SK-N-SH (cell line): Measurements from ENCODE around the gene ACSF3. TPM values are rescaled to one million over a fixed set of nuclear protein-coding genes. Genes with fewer than 3 reads are reported as not detected.

Experiments used
- CTCF ChIA-PET: fragments of 300-600, 350-600 bp; formaldehyde crosslinking; extraction: SDS; loops from one replicate; lab custom pipeline; 2021; lab: Yijun Ruan, JAX
- POLR2A ChIA-PET: fragments of 350-600 bp; sonication (Branson Sonifier 250); formaldehyde crosslinking; extraction: SDS; loops from one replicate; lab custom pipeline; 2020; ENCODE audit warnings: antibody characterized with exemption, inconsistent platforms; lab: Yijun Ruan, JAX
- DNase-seq: peaks from one replicate; pipeline ENCODE4 v3.0.0; 2012
- H2AFZ ChIP-seq: fragments of 200-600 bp; sonication (generic); 2 replicates; pipeline ENCODE4 v1.8.1; 2016; ENCODE audit warnings: antibody characterized with exemption, mild to moderate bottlenecking, low read depth
- H3F3A ChIP-seq: fragments of 200-600 bp; sonication (generic); replicated peaks from 2 replicates; pipeline ENCODE3; 2016; ENCODE audit warnings: antibody characterized with exemption, mild to moderate bottlenecking; ENCODE audit not compliant: insufficient read depth
- H3K27ac ChIP-seq, 2 experiments: fragments of 200-500 bp in 1 of 2; fragments of 200-600 bp in 1 of 2; sonication (Bioruptor generic) in 1 of 2; sonication (generic), shearing (Covaris generic) in 1 of 2; 2 replicates each; pipeline versions ENCODE4 v1.5.1 to v1.6.1; 2014 to 2016; ENCODE audit warnings: low read depth in 2 of 2, inconsistent platforms in 1 of 2, low read length in 1 of 2, mild to moderate bottlenecking in 1 of 2, mixed read lengths in 1 of 2
- H3K27me3 ChIP-seq: fragments of 200-600 bp; sonication (generic), shearing (Covaris generic); 2 replicates; pipeline ENCODE4 v1.6.1; 2016; ENCODE audit warnings: mixed run types; ENCODE audit not compliant: insufficient read depth
- H3K36me3 ChIP-seq, 2 experiments: fragments of 200-500 bp in 1 of 2; fragments of 200-600 bp in 1 of 2; sonication (Bioruptor generic) in 1 of 2; sonication (generic) in 1 of 2; replicated peaks in 1 of 2; 2 replicates each; pipeline versions ENCODE3 to v1.5.1; 2014 to 2016; ENCODE audit warnings: low read length in 1 of 2, mild to moderate bottlenecking in 1 of 2; ENCODE audit not compliant: insufficient read depth in 2 of 2, control insufficient read depth in 1 of 2
- H3K4me1 ChIP-seq, 2 experiments: fragments of 200-500 bp in 1 of 2; fragments of 200-600 bp in 1 of 2; sonication (Bioruptor generic) in 1 of 2; sonication (generic), shearing (Covaris generic) in 1 of 2; 2 replicates each; pipeline versions ENCODE4 v1.5.1 to v1.6.1; 2014 to 2016; ENCODE audit warnings: low read depth in 1 of 2, low read length in 1 of 2, mixed run types in 1 of 2; ENCODE audit not compliant: insufficient read depth in 2 of 2, control insufficient read depth in 1 of 2
- H3K4me2 ChIP-seq: fragments of 200-600 bp; sonication (generic), shearing (Covaris generic); 2 replicates; pipeline ENCODE4 v1.6.1; 2017; ENCODE audit warnings: mixed run types
- H3K4me3 ChIP-seq, 2 experiments: fragments of 200-500 bp in 1 of 2; fragments of 200-600 bp in 1 of 2; sonication (Bioruptor generic) in 1 of 2; sonication (generic), shearing (Covaris generic) in 1 of 2; 2 replicates each; pipeline versions ENCODE4 v1.5.1 to v1.8.1; 2014 to 2016; ENCODE audit warnings: low read depth in 2 of 2, inconsistent platforms in 1 of 2, low read length in 1 of 2, mild to moderate bottlenecking in 1 of 2, mixed read lengths in 1 of 2, moderate library complexity in 1 of 2
- H3K79me2 ChIP-seq: fragments of 200-600 bp; sonication (generic); 2 replicates; pipeline ENCODE4 v1.8.1; 2017; ENCODE audit warnings: mild to moderate bottlenecking; ENCODE audit not compliant: insufficient read depth
- H3K9ac ChIP-seq: fragments of 200-600 bp; sonication (generic); 2 replicates; pipeline ENCODE4 v1.6.1; 2017; ENCODE audit warnings: mixed run types
- H3K9me2 ChIP-seq: fragments of 200-600 bp; sonication (generic); 2 replicates; pipeline ENCODE4 v1.6.1; 2017; ENCODE audit warnings: mixed run types
- H3K9me3 ChIP-seq: fragments of 200-600 bp; sonication (generic); 2 replicates; pipeline ENCODE4 v1.6.1; 2017; ENCODE audit warnings: mixed run types, mild to moderate bottlenecking, moderate library complexity
- H4K20me1 ChIP-seq: fragments of 200-600 bp; sonication (generic); 2 replicates; pipeline ENCODE4 v1.6.1; 2017; ENCODE audit warnings: mild to moderate bottlenecking, mixed run types; ENCODE audit not compliant: insufficient read depth
- ELF1 ChIP-seq: IDR thresholded peaks from 2 replicates; pipeline ENCODE4 v1.4.0; 2012
- EP300 ChIP-seq, 2 experiments: IDR thresholded peaks; 2 replicates each; pipeline versions ENCODE4 v1.4.0 to v1.6.1; 2012; ENCODE audit warnings: borderline replicate concordance in 1 of 2, low read depth in 1 of 2, low read length in 1 of 2
- FOSL2 ChIP-seq: IDR thresholded peaks from 2 replicates; pipeline ENCODE4 v1.4.0; 2012; ENCODE audit warnings: low read depth, mild to moderate bottlenecking, moderate library complexity, borderline replicate concordance
- FOXJ3 ChIP-seq: sonication (generic); formaldehyde crosslinking; IDR thresholded peaks from 2 replicates; pipeline ENCODE4 v1.5.1; 2020; ENCODE audit warnings: mild to moderate bottlenecking, missing genetic modification reagents
- MEF2A ChIP-seq: IDR thresholded peaks from 2 replicates; pipeline ENCODE4 v1.4.0; 2012; ENCODE audit warnings: low read depth, borderline replicate concordance
- NFIC ChIP-seq: IDR thresholded peaks from 2 replicates; pipeline ENCODE4 v1.4.0; 2012; ENCODE audit warnings: borderline replicate concordance
- POLR2AphosphoS5 ChIP-seq: IDR thresholded peaks from 2 replicates; pipeline ENCODE4 v1.6.1; 2012; ENCODE audit warnings: low read depth, low read length
- SIN3A ChIP-seq: IDR thresholded peaks from 2 replicates; pipeline ENCODE4 v1.6.1; 2012; ENCODE audit warnings: low read depth, mild to moderate bottlenecking, low read length, moderate library complexity, borderline replicate concordance
- SMC3 ChIP-seq: IDR thresholded peaks from 2 replicates; pipeline ENCODE4 v1.6.1; 2012; ENCODE audit warnings: low read depth, low read length, improper control_type of control experiment
- TAF1 ChIP-seq: IDR thresholded peaks from 2 replicates; pipeline ENCODE4 v1.6.1; 2012; ENCODE audit warnings: low read depth, mild to moderate bottlenecking, low read length, moderate library complexity, borderline replicate concordance
- TEAD4 ChIP-seq: IDR thresholded peaks from 2 replicates; pipeline ENCODE4 v1.4.0; 2012; ENCODE audit warnings: mild to moderate bottlenecking, borderline replicate concordance; ENCODE audit not compliant: insufficient read depth
- WGBS: methylation state at CpG from one replicate; pipeline ENCODE4 v1.1.6; 2017; ENCODE audit warnings: low lambda C conversion rate; 5-methylcytosine and 5-hydroxymethylcytosine counted together
- polyA plus RNA-seq, 3 experiments: library from polyadenylated mRNA; depleted of rRNA; stranded (reverse); fragments of >200 nt; gene quantifications; 2 replicates each; pipeline ENCODE4 v1.2.3, GENCODE V29; 2012
- TF ChIP-seq, protein P1 (sequence below): IDR thresholded peaks from 2 replicates; pipeline ENCODE4 v1.4.0; 2012; ENCODE audit warnings: low read depth, borderline replicate concordance
- TF ChIP-seq, protein P2 (sequence below): IDR thresholded peaks from 2 replicates; pipeline ENCODE4 v1.4.0; 2012; ENCODE audit warnings: low read depth
- TF ChIP-seq, protein P3 (sequence below): fragments of 150-350 bp; IDR thresholded peaks from 2 replicates; pipeline ENCODE4 v1.6.1; 2016; ENCODE audit warnings: mild to moderate bottlenecking, low read depth, low read length
- TF ChIP-seq, protein P4 (sequence below): IDR thresholded peaks from 2 replicates; pipeline ENCODE4 v1.4.0; 2012; ENCODE audit warnings: low read depth, borderline replicate concordance

The ACSF3 gene
- polyA plus RNA-seq, 1 of the 3 experiments (the other 2 are of a cell fraction) = 18.8 TPM

DNA sequence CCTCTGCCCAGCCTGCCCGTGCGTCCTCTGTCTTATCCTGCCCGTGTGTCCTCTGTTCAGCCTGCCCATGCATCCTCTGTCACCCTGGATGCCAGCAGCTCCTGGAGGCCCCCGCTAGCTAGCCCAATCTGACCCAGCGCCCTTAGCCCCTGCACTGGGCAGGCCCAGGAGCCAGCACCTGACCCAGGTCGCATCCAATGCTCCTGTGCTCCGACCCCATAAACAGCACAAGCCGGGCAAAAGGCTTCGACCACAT lies 91.0 kb downstream of the ACSF3 start:
- Histone ChIP-seq H3K4me3 (no peak overlapping the region), H3F3A (peaks cover 19% of the 10 kb centered on the region), H3K36me3 (no peaks in the 10 kb centered on the region), H3K27me3 (peaks cover 53% of the 10 kb centered on the region), H3K9ac (no peak overlapping the region), H3K9me3 (no peaks in the 10 kb centered on the region), H3K4me1 (no peaks in the 10 kb centered on the region), H3K4me2 (no peak overlapping the region), H3K27ac (no peak overlapping the region), H4K20me1 (peaks cover 10% of the 10 kb centered on the region; the same call in 1 of the 2 replicates), H3K9me2 (no peaks in the 10 kb centered on the region), H2AFZ (no peak overlapping the region), H3K79me2 (no peaks in the 10 kb centered on the region)
- CTCF ChIA-PET = interaction anchor here (0.6 to 1.7 kb wide), 5 partner anchors 17 to 429 kb away, joined by 3 to 4 read pairs (median 3); partner anchors contain the start of genes GALNS and TRAPPC2L
- WGBS = 32% methylated on average over 7 of the region's 9 CpGs
- POLR2A ChIA-PET = no interaction called here
- DNase-seq = no peak
- TF ChIP-seq NFIC (no peak), ELF1 (no peak), FOSL2 (no peak), MEF2A (no peak)
- TF ChIP-seq, protein P1, sequence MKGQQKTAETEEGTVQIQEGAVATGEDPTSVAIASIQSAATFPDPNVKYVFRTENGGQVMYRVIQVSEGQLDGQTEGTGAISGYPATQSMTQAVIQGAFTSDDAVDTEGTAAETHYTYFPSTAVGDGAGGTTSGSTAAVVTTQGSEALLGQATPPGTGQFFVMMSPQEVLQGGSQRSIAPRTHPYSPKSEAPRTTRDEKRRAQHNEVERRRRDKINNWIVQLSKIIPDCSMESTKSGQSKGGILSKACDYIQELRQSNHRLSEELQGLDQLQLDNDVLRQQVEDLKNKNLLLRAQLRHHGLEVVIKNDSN = no peak
- TF ChIP-seq, protein P2, sequence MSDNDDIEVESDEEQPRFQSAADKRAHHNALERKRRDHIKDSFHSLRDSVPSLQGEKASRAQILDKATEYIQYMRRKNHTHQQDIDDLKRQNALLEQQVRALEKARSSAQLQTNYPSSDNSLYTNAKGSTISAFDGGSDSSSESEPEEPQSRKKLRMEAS = no peak
- TF ChIP-seq, protein P3, sequence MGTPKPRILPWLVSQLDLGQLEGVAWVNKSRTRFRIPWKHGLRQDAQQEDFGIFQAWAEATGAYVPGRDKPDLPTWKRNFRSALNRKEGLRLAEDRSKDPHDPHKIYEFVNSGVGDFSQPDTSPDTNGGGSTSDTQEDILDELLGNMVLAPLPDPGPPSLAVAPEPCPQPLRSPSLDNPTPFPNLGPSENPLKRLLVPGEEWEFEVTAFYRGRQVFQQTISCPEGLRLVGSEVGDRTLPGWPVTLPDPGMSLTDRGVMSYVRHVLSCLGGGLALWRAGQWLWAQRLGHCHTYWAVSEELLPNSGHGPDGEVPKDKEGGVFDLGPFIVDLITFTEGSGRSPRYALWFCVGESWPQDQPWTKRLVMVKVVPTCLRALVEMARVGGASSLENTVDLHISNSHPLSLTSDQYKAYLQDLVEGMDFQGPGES = no peak
- TF ChIP-seq, protein P4, sequence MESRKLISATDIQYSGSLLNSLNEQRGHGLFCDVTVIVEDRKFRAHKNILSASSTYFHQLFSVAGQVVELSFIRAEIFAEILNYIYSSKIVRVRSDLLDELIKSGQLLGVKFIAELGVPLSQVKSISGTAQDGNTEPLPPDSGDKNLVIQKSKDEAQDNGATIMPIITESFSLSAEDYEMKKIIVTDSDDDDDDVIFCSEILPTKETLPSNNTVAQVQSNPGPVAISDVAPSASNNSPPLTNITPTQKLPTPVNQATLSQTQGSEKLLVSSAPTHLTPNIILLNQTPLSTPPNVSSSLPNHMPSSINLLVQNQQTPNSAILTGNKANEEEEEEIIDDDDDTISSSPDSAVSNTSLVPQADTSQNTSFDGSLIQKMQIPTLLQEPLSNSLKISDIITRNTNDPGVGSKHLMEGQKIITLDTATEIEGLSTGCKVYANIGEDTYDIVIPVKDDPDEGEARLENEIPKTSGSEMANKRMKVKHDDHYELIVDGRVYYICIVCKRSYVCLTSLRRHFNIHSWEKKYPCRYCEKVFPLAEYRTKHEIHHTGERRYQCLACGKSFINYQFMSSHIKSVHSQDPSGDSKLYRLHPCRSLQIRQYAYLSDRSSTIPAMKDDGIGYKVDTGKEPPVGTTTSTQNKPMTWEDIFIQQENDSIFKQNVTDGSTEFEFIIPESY = no peak

DNA sequence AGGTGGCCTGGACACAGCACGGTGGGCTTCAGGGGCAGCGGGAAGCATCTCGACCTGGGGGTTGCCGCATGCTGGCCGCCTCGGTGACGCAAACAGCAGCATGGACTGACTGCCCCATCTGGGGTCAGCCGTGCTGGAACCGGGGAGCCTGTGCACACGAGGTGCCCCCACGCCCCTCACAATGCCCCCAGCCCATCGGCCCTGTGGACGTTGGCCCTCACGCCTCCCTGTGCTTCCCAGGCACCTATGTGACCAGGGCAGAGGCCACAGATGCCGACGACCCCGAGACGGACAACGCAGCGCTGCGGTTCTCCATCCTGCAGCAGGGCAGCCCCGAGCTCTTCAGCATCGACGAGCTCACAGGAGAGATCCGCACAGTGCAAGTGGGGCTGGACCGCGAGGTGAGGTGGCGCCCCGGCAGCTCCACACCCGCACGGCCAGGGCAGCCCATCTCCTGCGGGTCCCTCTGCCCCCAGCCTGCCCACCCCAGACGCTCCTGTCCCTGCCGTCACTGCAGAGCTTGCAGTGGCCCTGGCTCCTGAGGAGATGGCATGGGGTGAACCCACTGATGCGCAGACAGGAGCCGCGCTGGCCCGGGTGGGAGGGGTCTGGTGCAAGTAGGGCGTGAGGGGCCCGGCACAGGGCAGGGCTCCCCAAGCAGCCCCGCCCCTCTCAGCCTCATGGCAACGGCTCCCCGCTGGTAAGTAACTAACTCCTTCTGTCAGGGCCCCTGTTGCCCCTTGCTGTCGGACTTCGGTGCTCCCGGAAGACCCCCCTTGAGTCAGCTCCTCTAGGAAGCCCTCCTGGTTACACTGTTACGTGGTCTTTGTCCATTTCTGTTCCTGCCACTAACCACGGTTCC lies 91.5 kb downstream of the ACSF3 start:
- Histone ChIP-seq H4K20me1 (peaks cover 10% of the 10 kb centered on the region; the same call in 1 of the 2 replicates), H3K4me1 (no peaks in the 10 kb centered on the region), H3K4me2 (no peak overlapping the region), H3K4me3 (no peak overlapping the region), H3F3A (peaks cover 19% of the 10 kb centered on the region), H2AFZ (no peak overlapping the region), H3K79me2 (no peaks in the 10 kb centered on the region), H3K27ac (no peak overlapping the region), H3K9ac (no peak overlapping the region), H3K27me3 (peaks cover 53% of the 10 kb centered on the region), H3K9me2 (no peaks in the 10 kb centered on the region), H3K9me3 (no peaks in the 10 kb centered on the region), H3K36me3 (no peaks in the 10 kb centered on the region)
- TF ChIP-seq SMC3 = no peak
- no peak for TF ChIP-seq TEAD4
- no peak for TF ChIP-seq POLR2AphosphoS5
- no peak for TF ChIP-seq FOSL2
- no peak for TF ChIP-seq FOXJ3 (CRISPR knock-in tag)
- TF ChIP-seq, protein P3 = no peak
- TF ChIP-seq SIN3A = no peak
- no peak for TF ChIP-seq EP300 (IDR thresholded peaks at IDR 0.05; ENCODE audit: borderline replicate concordance in 1 of 2, low read depth in 1 of 2, low read length in 1 of 2)
- no peak for TF ChIP-seq TAF1
- ChIA-PET POLR2A (no interaction called here), CTCF (interaction anchor here (0.6 to 1.7 kb wide), 6 partner anchors 16 to 430 kb away, joined by 3 to 4 read pairs (median 3); partner anchors contain the start of genes GALNS and TRAPPC2L)
- DNase-seq = no peak
- WGBS = 27% methylated on average over 22 of the region's 48 CpGs
